HPDE6-E6E7 (cell line): ENCODE results near the gene DNAJC19.

Experiments used
- DNase-seq: peaks from one replicate; pipeline ENCODE4 v3.0.0; 2011; ENCODE audit warnings: missing footprints; ENCODE audit errors: extremely low spot score

Gene DNAJC19

DNA sequence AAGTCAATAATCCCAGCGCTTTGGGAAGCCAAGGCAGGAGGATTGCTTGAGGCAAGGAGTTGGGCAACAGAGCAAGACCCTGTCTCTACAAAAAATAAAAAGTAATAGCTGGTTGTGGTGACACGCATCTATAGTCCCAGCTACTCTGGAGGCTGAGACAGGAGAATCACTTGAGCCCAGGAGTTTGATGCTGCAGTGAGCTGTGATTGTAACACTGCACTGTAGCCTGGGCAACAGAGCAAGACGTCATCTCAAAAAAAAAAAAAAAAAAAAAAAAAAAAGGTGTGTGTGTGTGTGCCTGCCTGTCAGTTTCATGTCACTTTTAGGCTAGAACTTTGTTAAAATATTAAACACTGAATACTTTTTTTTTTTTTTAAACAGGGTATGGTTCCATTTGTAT, 28.4 kb downstream of the DNAJC19 start:
- no peak for DNase-seq

DNA sequence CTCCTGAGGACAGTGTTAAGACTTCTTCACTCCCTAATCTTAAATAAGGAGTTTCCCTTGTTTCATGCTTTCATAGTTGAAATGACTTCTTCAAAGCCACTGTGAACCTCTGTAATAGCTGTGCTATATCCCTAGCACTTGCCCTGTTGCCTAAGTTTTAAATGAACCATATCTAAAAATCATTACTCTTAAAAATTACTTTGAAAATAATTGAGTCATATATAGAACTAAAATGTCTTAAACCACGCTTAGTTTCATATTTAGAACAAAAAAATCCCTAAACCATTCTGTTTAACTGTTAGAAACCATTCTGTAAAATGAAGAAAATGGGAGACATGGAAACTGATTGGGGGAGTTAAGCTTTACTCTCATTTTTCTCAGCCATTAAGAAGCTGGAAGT, 29.8 kb downstream of the DNAJC19 start:
- DNase-seq: no peak

DNA sequence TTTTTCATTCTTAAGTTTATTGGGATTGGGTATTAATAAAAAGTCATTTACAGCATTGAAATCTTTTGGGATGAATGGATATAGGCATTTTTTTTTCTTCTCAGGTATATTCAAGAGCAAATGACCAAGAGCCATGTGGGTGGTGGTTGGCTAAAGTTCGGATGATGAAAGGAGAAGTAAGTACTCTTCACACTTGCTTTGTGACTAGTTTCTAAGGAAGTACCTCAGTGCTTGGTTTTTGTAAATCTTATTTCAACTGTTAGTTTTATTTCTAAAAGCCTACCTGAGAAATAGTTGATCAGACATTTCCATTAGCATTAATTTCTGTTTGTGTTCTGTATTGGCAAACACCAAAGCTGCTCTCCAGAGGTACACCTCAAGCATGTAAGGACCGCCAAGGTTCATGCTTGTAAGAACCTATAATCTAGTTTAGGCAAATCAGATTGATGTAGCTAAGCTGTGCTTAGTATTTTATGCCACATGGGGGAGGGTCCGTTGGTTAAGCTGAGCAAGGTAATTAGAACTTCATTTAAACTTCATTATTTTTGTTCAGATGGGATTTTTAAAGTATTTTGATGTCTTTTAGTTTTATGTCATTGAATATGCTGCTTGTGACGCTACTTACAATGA, 41.7 kb downstream of the DNAJC19 start:
- no peak for DNase-seq

DNA sequence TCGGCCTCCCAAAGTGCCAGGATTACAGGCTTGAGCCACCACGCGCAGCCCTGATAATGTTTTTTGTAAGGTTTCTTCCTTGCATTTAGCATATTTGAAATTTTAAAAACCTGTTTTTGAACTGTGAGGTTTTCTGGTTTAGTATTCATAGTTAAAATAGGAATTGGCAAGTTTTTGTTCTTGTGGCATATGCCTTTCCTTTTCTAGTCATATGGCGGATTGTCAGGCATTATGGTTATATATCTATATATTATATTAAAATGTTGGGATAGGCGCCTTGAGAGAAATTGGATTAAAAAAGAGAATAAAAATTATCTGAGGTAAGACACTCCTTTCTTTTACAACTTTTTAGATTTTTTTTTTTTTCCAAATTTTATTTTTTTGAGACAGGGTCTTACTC, 48.7 kb downstream of the DNAJC19 start:
- DNase-seq: no peak

DNA sequence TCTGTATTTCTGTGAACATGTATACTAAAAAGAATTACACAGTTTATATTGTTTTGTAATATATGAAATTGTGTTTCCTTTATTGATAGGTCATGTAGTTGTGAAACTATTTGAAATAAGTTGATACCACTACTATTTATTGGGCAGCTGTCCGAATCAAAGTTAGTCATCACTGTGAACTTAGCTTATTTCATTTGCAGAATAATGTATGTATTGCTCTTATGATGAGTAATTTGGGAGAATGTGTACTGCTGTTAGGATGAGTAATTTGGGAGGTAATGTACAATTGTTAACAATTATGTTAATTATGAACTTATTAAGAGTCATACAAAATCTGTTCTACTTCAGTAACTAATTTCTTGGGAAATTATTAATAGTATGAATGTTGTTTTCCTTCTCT, 54.9 kb downstream of the DNAJC19 start:
- no peak for DNase-seq
